Activated naive CD8-positive, alpha-beta T cell (primary cell): ENCODE results near the gene PLAC9.

Experiments used
- H3K27ac Mint-ChIP-seq: one replicate; pipeline ENCODE4 v1.8.0; 2021; ENCODE audit warnings: mixed read lengths
- H3K27me3 Mint-ChIP-seq: one replicate; pipeline ENCODE4 v1.8.0; 2021; ENCODE audit warnings: mixed read lengths
- H3K36me3 Mint-ChIP-seq: one replicate; pipeline ENCODE4 v1.8.0; 2021; ENCODE audit warnings: mixed read lengths
- H3K4me1 Mint-ChIP-seq: one replicate; pipeline ENCODE4 v1.8.0; 2021; ENCODE audit warnings: low read depth, mixed read lengths
- H3K4me3 Mint-ChIP-seq: one replicate; pipeline ENCODE4 v1.8.0; 2021; ENCODE audit warnings: mild to moderate bottlenecking, mixed read lengths
- H3K9me3 Mint-ChIP-seq: one replicate; pipeline ENCODE4 v1.8.0; 2021; ENCODE audit warnings: low read depth, mixed read lengths

The PLAC9 gene

GRCh38 chr10:80177781-80178636, 45.5 kb downstream of the PLAC9 start:
- no peak overlapping the region for H3K4me3 Mint-ChIP-seq
- H3K27ac Mint-ChIP-seq = peak overlapping the region; percentile 86
- H3K36me3 Mint-ChIP-seq = peaks cover 3% of the 10 kb centered on the region
- no peaks in the 10 kb centered on the region for H3K27me3 Mint-ChIP-seq
- no peaks in the 10 kb centered on the region for H3K9me3 Mint-ChIP-seq
- H3K4me1 Mint-ChIP-seq = peaks cover 67% of the 10 kb centered on the region

DNA sequence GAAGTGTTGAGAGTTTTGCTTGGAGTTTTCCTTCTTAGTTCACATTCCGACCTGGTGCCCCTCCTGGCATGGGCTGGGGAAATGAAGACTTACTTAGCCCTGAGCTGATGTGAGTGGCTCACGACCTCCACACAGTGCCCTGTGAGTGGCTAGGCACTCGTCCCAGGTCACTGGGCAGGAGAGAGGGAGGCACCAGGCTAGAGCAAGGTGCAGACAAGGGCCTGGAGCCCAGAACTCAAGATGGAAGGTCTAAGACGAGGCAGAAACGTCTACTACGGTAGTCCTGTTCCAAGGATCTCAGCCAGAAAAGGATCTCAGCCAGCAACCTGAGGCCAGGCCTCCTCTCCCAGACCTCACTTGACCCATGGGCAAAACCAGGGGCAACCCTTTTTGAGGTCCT, 50.5 kb downstream of the PLAC9 start:
- Mint-ChIP-seq H3K9me3 (no peaks in the 10 kb centered on the region), H3K4me3 (no peak overlapping the region), H3K36me3 (peaks cover 3% of the 10 kb centered on the region), H3K27me3 (no peaks in the 10 kb centered on the region), H3K4me1 (peaks cover 87% of the 10 kb centered on the region), H3K27ac (no peak overlapping the region)

- H3K4me3 Mint-ChIP-seq = no peak overlapping the region
- no peaks in the 10 kb centered on the region for H3K9me3 Mint-ChIP-seq
- H3K4me1 Mint-ChIP-seq = peaks cover 87% of the 10 kb centered on the region
- peaks cover 3% of the 10 kb centered on the region for H3K36me3 Mint-ChIP-seq
- H3K27me3 Mint-ChIP-seq = no peaks in the 10 kb centered on the region
- no peak overlapping the region for H3K27ac Mint-ChIP-seq
These were observed 50.9 kb downstream of the PLAC9 start for GRCh38 chr10:80183436-80183835.

- peak overlapping the region; percentile 62 for H3K27ac Mint-ChIP-seq
- peaks cover 3% of the 10 kb centered on the region for H3K36me3 Mint-ChIP-seq
- H3K9me3 Mint-ChIP-seq = no peaks in the 10 kb centered on the region
- peaks cover 91% of the 10 kb centered on the region for H3K4me1 Mint-ChIP-seq
- H3K4me3 Mint-ChIP-seq = no peak overlapping the region
- no peaks in the 10 kb centered on the region for H3K27me3 Mint-ChIP-seq
These were observed 51.8 kb downstream of the PLAC9 start for GRCh38 chr10:80184291-80184690.

DNA sequence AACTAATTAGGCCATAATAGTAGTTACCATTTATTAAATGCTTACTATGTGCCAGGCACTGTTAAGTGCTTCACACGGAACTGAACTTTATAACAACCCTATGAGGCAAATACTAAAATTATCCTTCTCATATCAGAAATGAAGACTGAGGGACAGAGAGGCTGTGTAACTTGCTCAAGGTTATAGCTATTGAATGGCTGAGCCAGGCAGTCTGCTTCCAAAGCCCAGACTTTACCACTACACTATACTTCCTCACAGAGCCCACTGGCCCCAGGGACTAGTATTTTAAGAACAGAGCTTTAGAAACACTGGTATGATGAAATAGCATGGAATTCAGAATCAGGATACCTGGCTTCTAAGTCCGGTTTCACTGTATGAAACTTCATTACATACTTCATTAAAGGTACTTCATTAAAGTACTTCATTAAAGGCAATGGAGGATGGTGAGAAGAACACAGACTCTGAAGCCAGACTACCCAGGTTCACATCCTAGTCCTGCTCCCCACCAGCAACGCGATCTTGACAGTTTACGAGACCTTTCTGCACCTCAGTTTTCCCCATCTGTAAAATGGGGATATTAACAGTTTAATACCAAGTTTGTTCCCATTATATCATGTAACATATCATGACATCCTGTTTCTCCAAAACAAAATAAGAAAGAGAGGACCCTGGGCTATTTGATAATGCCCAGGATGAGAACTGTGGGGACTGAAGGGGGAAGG, 53.2 kb downstream of the PLAC9 start:
- no peaks in the 10 kb centered on the region for H3K27me3 Mint-ChIP-seq
- H3K27ac Mint-ChIP-seq = peak overlapping the region; percentile 90
- no peaks in the 10 kb centered on the region for H3K9me3 Mint-ChIP-seq
- H3K36me3 Mint-ChIP-seq = peaks cover 2% of the 10 kb centered on the region
- H3K4me1 Mint-ChIP-seq = peaks cover 88% of the 10 kb centered on the region
- peak overlapping the region; percentile 30 for H3K4me3 Mint-ChIP-seq

DNA sequence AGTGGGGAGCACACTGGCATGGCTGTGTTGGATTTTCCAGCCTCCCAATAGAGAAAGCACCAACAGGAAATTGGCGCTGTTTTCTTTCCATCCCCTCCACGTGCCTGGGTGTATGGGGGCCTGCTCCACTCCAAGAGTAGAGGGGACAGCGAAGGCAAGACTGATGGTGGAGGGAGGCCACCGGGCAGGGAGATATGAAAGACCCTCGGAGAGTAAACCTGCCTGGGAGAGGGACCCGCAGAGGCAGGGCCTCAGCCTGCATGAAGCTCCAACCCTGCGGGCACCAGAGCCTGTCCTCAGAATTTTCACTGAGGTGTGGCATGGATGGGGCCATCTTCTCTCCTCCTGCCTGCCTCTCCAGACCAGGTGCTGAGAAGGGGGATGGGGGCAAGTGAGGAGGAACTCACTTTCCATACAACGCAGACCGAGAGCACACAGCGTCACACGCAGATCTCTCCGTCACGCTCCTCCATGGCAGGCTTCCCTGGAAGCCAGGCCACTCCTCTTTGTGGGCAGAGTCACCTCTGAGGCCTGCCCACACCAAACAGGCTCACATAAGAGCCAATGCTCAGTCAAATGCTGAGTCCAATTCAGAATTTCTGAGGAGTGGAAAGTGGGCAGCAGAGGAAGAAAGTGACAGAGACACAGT, 54.0 kb downstream of the PLAC9 start:
- no peaks in the 10 kb centered on the region for H3K27me3 Mint-ChIP-seq
- H3K9me3 Mint-ChIP-seq = no peaks in the 10 kb centered on the region
- H3K27ac Mint-ChIP-seq = peak overlapping the region; percentile 90
- peaks cover 87% of the 10 kb centered on the region for H3K4me1 Mint-ChIP-seq
- peak overlapping the region; percentile 35 for H3K4me3 Mint-ChIP-seq
- H3K36me3 Mint-ChIP-seq = peaks cover 2% of the 10 kb centered on the region

DNA sequence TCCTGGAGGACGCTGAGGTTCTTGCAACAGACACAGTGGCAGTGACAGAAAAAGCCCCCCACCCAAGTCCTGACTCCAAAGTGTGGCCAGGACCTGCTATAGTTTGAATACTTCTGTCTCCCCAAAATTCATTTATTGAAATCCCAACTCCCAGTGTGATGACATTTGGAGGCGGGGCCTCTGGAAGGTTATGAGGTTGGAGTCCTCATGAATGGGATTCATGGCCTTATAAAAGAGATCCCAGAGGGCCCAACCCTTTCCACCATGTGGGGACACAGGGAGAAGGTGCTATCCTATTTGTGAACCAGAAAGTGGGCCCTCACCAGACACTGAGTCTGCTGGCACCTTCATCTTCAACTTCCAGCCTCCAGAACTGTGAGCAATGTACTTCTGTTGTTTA, 54.5 kb downstream of the PLAC9 start:
- Mint-ChIP-seq H3K4me3 (peak overlapping the region; percentile 71), H3K9me3 (no peaks in the 10 kb centered on the region), H3K27ac (peak overlapping the region; percentile 90), H3K36me3 (peaks cover 2% of the 10 kb centered on the region), H3K4me1 (peaks cover 87% of the 10 kb centered on the region), H3K27me3 (no peaks in the 10 kb centered on the region)

DNA sequence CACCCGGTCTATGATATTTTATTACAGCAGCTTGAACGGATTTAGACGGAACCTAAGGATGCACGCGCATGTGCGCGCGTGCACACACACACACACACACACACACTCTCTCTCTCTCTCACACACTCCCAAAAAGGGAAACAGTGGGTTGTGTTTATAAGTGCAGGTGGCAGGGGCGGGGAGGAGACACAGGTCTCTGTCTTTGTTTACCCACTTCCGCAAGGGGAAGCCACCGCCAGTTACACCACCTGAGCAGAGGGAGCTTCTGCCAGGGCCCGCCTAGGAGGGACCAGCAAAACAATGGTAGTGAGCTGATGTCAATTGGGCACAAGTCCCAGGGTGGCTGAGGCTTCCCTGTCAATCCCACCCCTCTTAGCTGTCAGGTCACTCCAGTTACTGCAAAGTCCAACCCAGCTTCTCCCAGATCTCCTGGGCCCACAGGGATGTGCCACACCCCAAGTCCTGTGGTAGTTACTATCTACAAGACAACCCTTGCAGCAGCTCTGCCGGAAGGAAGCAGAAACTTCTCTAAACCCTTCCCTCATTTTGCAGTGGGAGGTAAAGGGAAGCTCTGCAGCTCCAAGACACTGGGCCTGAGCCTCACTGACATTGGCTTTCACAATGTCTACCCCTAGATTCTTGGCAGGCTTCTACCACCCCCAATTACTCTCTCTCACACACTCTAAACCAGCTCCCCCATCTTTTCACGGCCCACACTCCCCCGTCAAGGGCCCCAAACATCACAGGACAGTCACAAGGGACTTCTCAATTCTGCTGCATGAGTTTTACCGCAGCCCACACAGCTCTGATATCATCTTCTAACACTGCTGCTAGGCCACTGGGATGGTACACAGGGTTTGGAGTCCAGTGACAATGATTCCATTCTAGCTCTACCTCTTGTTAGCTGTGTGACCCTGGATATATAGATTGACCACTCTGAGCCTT, 55.2 kb downstream of the PLAC9 start:
- Mint-ChIP-seq H3K36me3 (peaks cover 5% of the 10 kb centered on the region), H3K4me3 (peak overlapping the region; percentile 71), H3K9me3 (no peaks in the 10 kb centered on the region), H3K4me1 (peaks cover 89% of the 10 kb centered on the region), H3K27ac (peak overlapping the region; percentile 90), H3K27me3 (no peaks in the 10 kb centered on the region)

DNA sequence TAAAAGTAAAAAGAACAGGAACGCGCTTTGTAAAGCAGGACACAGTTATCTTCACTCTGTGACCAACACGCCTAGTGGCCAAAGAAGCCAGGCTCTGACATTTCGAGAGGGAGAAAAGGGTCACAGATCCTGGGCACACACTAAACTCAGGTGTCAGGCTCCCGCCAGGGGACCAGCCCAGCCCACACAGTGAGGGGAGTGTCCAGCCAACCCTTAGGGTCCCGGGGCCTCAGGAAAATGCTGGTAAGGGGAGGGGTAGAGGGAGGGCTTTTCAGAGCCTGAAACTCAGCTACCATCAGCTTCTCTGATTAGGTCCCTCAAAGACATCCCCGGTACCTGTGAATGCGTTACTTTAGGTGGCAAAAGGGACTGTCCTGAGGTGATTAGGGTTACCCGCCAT, 56.2 kb downstream of the PLAC9 start:
- Mint-ChIP-seq H3K4me3 (peak overlapping the region; percentile 9), H3K27ac (peak overlapping the region; percentile 90), H3K9me3 (no peaks in the 10 kb centered on the region), H3K36me3 (peaks cover 8% of the 10 kb centered on the region), H3K4me1 (peaks cover 84% of the 10 kb centered on the region), H3K27me3 (no peaks in the 10 kb centered on the region)

- peaks cover 13% of the 10 kb centered on the region for H3K36me3 Mint-ChIP-seq
- H3K27ac Mint-ChIP-seq = peak overlapping the region; percentile 82
- H3K4me1 Mint-ChIP-seq = peaks cover 80% of the 10 kb centered on the region
- H3K4me3 Mint-ChIP-seq = peak overlapping the region; percentile 42
- no peaks in the 10 kb centered on the region for H3K27me3 Mint-ChIP-seq
- peaks cover 3% of the 10 kb centered on the region for H3K9me3 Mint-ChIP-seq
These were observed 59.2 kb downstream of the PLAC9 start for GRCh38 chr10:80191589-80192270.

- peaks cover 80% of the 10 kb centered on the region for H3K4me1 Mint-ChIP-seq
- H3K36me3 Mint-ChIP-seq = peaks cover 13% of the 10 kb centered on the region
- no peak overlapping the region for H3K4me3 Mint-ChIP-seq
- peaks cover 3% of the 10 kb centered on the region for H3K9me3 Mint-ChIP-seq
- peak overlapping the region; percentile 82 for H3K27ac Mint-ChIP-seq
- no peaks in the 10 kb centered on the region for H3K27me3 Mint-ChIP-seq
These were observed 60.0 kb downstream of the PLAC9 start for GRCh38 chr10:80192553-80192952.

DNA sequence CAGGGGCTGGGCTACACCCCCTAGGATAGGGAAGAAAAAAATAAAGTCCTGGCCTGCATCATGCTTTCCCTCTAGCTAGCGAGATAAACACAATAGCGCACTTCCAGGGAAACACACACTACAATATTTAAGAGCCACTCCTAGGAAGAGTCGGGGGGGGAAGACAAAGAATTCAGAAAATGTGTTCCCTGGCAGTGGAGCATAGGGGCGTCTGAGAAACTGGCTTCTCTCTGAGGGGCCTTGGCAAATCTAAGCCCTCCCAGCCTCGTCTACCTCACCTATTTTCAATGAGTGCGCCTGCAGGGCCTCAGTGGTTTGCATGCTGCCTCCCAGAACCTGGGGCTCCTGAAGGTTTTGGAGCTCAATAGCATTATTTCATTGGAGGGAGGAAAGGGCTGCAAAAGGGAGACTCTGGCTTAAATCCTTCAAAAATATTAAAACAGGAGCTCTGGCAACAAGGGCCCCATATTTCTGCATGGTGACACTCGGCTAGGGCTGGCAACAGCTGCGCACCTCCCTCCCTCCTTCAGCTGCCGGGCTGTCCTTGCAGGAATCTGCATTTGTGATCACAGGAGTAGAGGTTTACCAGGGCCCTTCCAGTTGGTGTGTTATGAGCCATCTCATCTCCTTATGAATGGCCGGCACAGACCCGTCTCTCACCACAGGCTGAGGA, 62.0 kb downstream of the PLAC9 start:
- peaks cover 13% of the 10 kb centered on the region for H3K36me3 Mint-ChIP-seq
- H3K27ac Mint-ChIP-seq = peak overlapping the region; percentile 97
- peaks cover 3% of the 10 kb centered on the region for H3K9me3 Mint-ChIP-seq
- no peak overlapping the region for H3K4me3 Mint-ChIP-seq
- H3K27me3 Mint-ChIP-seq = no peaks in the 10 kb centered on the region
- H3K4me1 Mint-ChIP-seq = peaks cover 75% of the 10 kb centered on the region
